ENCODE data around the gene RTKN. TPM values are rescaled to one million over a fixed set of nuclear protein-coding genes. Genes with fewer than 3 reads are reported as not detected.

RTKN gene
- total and polyA plus RNA-seq, 2 of the 13 experiments (the other 11 are each of a cell fraction or from before 2014, with no cell fraction given) = 159 to 166 TPM

DNA sequence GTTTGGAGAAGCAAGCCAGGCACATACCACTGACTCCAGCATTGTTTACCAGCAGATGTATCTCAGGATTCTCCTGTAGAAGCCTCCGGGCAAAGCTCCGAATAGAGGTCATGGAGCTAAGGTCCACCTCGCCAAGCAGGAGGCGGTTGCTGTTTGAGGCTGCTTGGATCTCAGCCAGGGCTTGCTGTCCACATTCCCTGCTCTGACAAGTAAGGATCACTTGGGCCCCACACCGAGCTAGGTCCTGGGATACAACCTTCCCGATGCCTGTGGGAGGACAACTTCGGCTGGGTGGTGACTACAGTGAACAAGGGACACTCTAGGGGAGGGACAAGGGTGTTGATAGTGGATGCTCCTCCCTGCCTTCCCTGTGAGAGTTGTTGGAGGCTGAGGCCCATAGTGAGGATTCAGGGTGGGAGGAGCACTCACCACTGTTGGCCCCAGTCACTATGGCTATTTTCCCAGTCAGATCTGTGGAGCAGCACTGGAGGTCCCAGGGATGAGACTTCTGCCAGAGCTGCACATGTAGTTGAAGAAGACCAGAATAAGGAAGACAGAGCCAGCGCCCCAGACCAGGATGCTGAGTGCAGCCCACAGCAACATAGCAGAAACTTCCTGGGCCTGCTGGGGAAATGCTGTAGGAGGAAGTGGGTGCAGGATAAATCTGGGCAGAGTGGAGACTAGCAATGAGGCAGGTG lies 28.6 kb downstream of the RTKN start (continued):
- TF ChIP-seq ZNF383 (CRISPR knock-in tag; IDR thresholded peaks at IDR 0.05; ENCODE audit: borderline replicate concordance) (no peak), EP300 (IDR thresholded peaks at IDR 0.05; ENCODE audit: low read depth in 2 of 2, low read length in 2 of 2) (0 out of 4 replicates have a peak, but pooled peaks of 1 of the 2 experiments have one; percentile 23), EP300 (CRISPR knock-in tag; IDR thresholded peaks at IDR 0.05; ENCODE audit: borderline replicate concordance) (no peak), TEAD3 (CRISPR knock-in tag; optimal IDR thresholded peaks at IDR 0.05; ENCODE audit: borderline replicate concordance) (peak; percentile 86), ARNT (IDR thresholded peaks at IDR 0.05) (no peak), IRF2 (CRISPR knock-in tag; IDR thresholded peaks at IDR 0.05) (peak; percentile 55; the same call in 1 of the 2 replicates), ZNF605 (CRISPR knock-in tag; IDR thresholded peaks at IDR 0.05) (peak; percentile 72; the same call in 1 of the 2 replicates), KDM1A (CRISPR knock-in tag; IDR thresholded peaks at IDR 0.05) (0 out of 2 replicates have a peak, but pooled peaks have one; percentile 11), SMAD1 (CRISPR knock-in tag; IDR thresholded peaks at IDR 0.05; ENCODE audit: borderline replicate concordance, low read depth) (peak; percentile 62; the same call in 1 of the 2 replicates), NFE2 (CRISPR knock-in tag; IDR thresholded peaks at IDR 0.05) (no peak)
- TF ChIP-seq, protein P1, sequence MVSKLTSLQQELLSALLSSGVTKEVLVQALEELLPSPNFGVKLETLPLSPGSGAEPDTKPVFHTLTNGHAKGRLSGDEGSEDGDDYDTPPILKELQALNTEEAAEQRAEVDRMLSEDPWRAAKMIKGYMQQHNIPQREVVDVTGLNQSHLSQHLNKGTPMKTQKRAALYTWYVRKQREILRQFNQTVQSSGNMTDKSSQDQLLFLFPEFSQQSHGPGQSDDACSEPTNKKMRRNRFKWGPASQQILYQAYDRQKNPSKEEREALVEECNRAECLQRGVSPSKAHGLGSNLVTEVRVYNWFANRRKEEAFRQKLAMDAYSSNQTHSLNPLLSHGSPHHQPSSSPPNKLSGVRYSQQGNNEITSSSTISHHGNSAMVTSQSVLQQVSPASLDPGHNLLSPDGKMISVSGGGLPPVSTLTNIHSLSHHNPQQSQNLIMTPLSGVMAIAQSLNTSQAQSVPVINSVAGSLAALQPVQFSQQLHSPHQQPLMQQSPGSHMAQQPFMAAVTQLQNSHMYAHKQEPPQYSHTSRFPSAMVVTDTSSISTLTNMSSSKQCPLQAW (CRISPR knock-in tag; IDR thresholded peaks at IDR 0.05) = no peak
- TF ChIP-seq, protein P2, sequence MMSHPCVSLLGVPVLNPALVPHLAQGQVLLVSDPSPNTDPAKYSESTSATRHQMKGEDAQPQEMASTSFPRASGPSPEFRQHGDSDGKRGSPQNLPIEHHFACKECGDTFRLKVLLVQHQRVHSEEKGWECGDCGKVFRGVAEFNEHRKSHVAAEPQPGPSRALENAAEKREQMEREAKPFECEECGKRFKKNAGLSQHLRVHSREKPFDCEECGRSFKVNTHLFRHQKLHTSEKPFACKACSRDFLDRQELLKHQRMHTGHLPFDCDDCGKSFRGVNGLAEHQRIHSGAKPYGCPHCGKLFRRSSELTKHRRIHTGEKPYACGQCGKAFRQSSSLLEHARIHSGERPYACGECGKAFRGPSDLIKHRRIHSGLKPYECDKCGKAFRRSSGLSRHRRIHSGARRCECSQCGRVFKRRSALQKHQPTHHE (CRISPR knock-in tag; IDR thresholded peaks at IDR 0.05; ENCODE audit: borderline replicate concordance) = no peak
- TF ChIP-seq, protein P3, sequence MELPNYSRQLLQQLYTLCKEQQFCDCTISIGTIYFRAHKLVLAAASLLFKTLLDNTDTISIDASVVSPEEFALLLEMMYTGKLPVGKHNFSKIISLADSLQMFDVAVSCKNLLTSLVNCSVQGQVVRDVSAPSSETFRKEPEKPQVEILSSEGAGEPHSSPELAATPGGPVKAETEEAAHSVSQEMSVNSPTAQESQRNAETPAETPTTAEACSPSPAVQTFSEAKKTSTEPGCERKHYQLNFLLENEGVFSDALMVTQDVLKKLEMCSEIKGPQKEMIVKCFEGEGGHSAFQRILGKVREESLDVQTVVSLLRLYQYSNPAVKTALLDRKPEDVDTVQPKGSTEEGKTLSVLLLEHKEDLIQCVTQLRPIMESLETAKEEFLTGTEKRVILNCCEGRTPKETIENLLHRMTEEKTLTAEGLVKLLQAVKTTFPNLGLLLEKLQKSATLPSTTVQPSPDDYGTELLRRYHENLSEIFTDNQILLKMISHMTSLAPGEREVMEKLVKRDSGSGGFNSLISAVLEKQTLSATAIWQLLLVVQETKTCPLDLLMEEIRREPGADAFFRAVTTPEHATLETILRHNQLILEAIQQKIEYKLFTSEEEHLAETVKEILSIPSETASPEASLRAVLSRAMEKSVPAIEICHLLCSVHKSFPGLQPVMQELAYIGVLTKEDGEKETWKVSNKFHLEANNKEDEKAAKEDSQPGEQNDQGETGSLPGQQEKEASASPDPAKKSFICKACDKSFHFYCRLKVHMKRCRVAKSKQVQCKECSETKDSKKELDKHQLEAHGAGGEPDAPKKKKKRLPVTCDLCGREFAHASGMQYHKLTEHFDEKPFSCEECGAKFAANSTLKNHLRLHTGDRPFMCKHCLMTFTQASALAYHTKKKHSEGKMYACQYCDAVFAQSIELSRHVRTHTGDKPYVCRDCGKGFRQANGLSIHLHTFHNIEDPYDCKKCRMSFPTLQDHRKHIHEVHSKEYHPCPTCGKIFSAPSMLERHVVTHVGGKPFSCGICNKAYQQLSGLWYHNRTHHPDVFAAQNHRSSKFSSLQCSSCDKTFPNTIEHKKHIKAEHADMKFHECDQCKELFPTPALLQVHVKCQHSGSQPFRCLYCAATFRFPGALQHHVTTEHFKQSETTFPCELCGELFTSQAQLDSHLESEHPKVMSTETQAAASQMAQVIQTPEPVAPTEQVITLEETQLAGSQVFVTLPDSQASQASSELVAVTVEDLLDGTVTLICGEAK (IDR thresholded peaks at IDR 0.05) = no peak
- TF ChIP-seq, protein P3 (CRISPR knock-in tag; IDR thresholded peaks at IDR 0.05) = no peak
